ENCODE data around the gene DUSP1. TPM values are rescaled to one million over a fixed set of nuclear protein-coding genes. Genes with fewer than 3 reads are reported as not detected.

DUSP1 gene
- total and polyA plus RNA-seq, 2 of the 13 experiments (the other 11 are each of a cell fraction or from before 2014, with no cell fraction given) = 27.1 to 55.5 TPM

DNA sequence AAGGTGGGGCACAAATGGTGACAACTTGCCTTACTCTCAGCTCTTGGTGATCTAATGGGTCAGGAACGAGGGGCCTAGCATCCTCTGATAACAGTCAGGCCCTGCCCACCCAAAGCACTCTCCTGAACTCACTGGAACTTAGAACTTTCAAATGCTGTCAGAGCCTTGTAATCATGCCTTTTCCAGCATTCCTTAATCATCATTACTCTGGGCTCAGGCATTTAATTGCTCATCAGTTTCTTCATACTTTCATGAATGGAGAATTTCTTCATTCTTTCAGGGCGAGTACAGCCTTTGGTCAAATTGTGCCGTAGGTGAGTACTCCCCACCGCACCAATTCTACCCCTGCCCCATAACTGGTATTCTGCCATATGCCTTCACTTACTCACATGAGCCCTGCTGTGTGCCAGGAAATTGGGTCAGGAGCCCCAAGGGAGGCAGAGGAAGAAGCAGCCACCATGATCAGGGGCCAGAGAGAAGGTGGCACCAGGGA, 30.2 kb upstream of the DUSP1 start:
- no peaks in the 10 kb centered on the region for H3K79me2 ChIP-seq (ENCODE audit: insufficient read depth, low read length)
- no peak overlapping the region for H3K27ac ChIP-seq (ENCODE audit: extremely low read length, insufficient read depth, low read length)
- peaks cover 73% of the 10 kb centered on the region for H3K4me1 ChIP-seq (ENCODE audit: insufficient read depth, low read length)
- WGBS (ENCODE audit: low lambda C conversion rate) = 14% methylated on average over 4 of the region's 4 CpGs
- CTCF ChIA-PET (ENCODE audit: low intra/inter-chr PET ratio, low total read pairs) = no interaction called here
- no TSS peak for BruUV-seq (replicated peaks)
- H3K4me3 ChIP-seq (replicated peaks in 1 of 3; ENCODE audit: insufficient read depth in 1 of 3, low read depth in 2 of 3, low read length in 3 of 3) = no peak overlapping the region
- H3K27me3 ChIP-seq (ENCODE audit: control insufficient read depth in 1 of 2, insufficient read depth in 2 of 2, low read length in 2 of 2) = no peaks in the 10 kb centered on the region
- in situ Hi-C loops (cut with HindIII; ENCODE audit: extremely low pct_ligation_motif_present, low pct_unique_long_range_greater_than_20kb) (no loop called here), intact Hi-C loops (cut with micrococcal nuclease; ENCODE audit: unreplicated experiment) (no loop called here)
- no peaks in the 10 kb centered on the region for H3K9me3 ChIP-seq (ENCODE audit: low read length)
- FAIRE-seq (no peak), ATAC-seq (no peak), DNase-seq (ENCODE audit: low spot score) (peak; percentile 60)
- H2AFZ ChIP-seq (ENCODE audit: low read length) = no peak overlapping the region
- no peak overlapping the region for H3K9ac ChIP-seq (ENCODE audit: insufficient read depth, low read depth, low read length)
- no peak overlapping the region for H3K4me2 ChIP-seq (ENCODE audit: low read depth, low read length)
- POLR2A ChIA-PET = interaction anchor here (1.5 to 4.7 kb wide), 4 partner anchors 15 to 58 kb away, joined by 3 to 54 read pairs (median 26); partner anchors contain the start of gene DUSP1
- no peaks in the 10 kb centered on the region for H4K20me1 ChIP-seq (ENCODE audit: insufficient read depth, low read length)
- TF ChIP-seq ZNF263 (CRISPR knock-in tag; IDR thresholded peaks at IDR 0.05) = 0 out of 2 replicates have a peak, but pooled peaks have one; percentile 19
- TF ChIP-seq FOSL2 (CRISPR knock-in tag; IDR thresholded peaks at IDR 0.05) = 0 out of 2 replicates have a peak, but pooled peaks have one; percentile 16
- no peak for TF ChIP-seq HOXA9 (CRISPR knock-in tag; IDR thresholded peaks at IDR 0.05; ENCODE audit: borderline replicate concordance)
- TF ChIP-seq, protein P1, sequence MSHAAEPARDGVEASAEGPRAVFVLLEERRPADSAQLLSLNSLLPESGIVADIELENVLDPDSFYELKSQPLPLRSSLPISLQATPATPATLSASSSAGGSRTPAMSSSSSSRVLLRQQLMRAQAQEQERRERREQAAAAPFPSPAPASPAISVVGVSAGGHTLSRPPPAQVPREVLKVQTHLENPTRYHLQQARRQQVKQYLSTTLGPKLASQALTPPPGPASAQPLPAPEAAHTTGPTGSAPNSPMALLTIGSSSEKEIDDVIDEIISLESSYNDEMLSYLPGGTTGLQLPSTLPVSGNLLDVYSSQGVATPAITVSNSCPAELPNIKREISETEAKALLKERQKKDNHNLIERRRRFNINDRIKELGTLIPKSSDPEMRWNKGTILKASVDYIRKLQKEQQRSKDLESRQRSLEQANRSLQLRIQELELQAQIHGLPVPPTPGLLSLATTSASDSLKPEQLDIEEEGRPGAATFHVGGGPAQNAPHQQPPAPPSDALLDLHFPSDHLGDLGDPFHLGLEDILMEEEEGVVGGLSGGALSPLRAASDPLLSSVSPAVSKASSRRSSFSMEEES (CRISPR knock-in tag; IDR thresholded peaks at IDR 0.05) = no peak
- no peak for TF ChIP-seq ARID2 (CRISPR knock-in tag; IDR thresholded peaks at IDR 0.05; ENCODE audit: borderline replicate concordance)
- H3K36me3 ChIP-seq (replicated peaks in 1 of 2; ENCODE audit: control insufficient read depth in 1 of 2, insufficient read depth in 2 of 2, low read length in 2 of 2) = no peaks in the 10 kb centered on the region

- intact Hi-C loops (cut with micrococcal nuclease; ENCODE audit: unreplicated experiment) = no loop called here
- no peaks in the 10 kb centered on the region for H3K9me3 ChIP-seq (ENCODE audit: low read length)
- H3K27me3 ChIP-seq (ENCODE audit: control insufficient read depth in 1 of 2, insufficient read depth in 2 of 2, low read length in 2 of 2) = no peaks in the 10 kb centered on the region
- H3K79me2 ChIP-seq (ENCODE audit: insufficient read depth, low read length) = no peaks in the 10 kb centered on the region
- DNase-seq (ENCODE audit: low spot score) (no peak), FAIRE-seq (no peak), ATAC-seq (peak; percentile 45)
- CTCF ChIA-PET (ENCODE audit: low intra/inter-chr PET ratio, low total read pairs) = no interaction called here
- in situ Hi-C loops (cut with HindIII; ENCODE audit: extremely low pct_ligation_motif_present, low pct_unique_long_range_greater_than_20kb) = no loop called here
- no TSS peak for BruUV-seq (replicated peaks)
- no peak overlapping the region for H3K9ac ChIP-seq (ENCODE audit: insufficient read depth, low read depth, low read length)
- H2AFZ ChIP-seq (ENCODE audit: low read length) = no peak overlapping the region
- POLR2A ChIA-PET = interaction anchor here (0.9 to 4.7 kb wide), 7 partner anchors 10 to 59 kb away, joined by 3 to 54 read pairs (median 4); partner anchors contain the start of gene DUSP1
- H3K36me3 ChIP-seq (replicated peaks in 1 of 2; ENCODE audit: control insufficient read depth in 1 of 2, insufficient read depth in 2 of 2, low read length in 2 of 2) = no peaks in the 10 kb centered on the region
- no peaks in the 10 kb centered on the region for H4K20me1 ChIP-seq (ENCODE audit: insufficient read depth, low read length)
- H3K4me1 ChIP-seq (ENCODE audit: insufficient read depth, low read length) = peaks cover 78% of the 10 kb centered on the region
- WGBS (ENCODE audit: low lambda C conversion rate) = 46% methylated on average over 15 of the region's 16 CpGs
- H3K4me2 ChIP-seq (ENCODE audit: low read depth, low read length) = peak overlapping the region; percentile 24; the same call in 1 of the 2 replicates
- H3K27ac ChIP-seq (ENCODE audit: extremely low read length, insufficient read depth, low read length) = no peak overlapping the region
- H3K4me3 ChIP-seq (replicated peaks in 1 of 3; ENCODE audit: insufficient read depth in 1 of 3, low read depth in 2 of 3, low read length in 3 of 3) = no peak overlapping the region
- TF ChIP-seq, protein P2, sequence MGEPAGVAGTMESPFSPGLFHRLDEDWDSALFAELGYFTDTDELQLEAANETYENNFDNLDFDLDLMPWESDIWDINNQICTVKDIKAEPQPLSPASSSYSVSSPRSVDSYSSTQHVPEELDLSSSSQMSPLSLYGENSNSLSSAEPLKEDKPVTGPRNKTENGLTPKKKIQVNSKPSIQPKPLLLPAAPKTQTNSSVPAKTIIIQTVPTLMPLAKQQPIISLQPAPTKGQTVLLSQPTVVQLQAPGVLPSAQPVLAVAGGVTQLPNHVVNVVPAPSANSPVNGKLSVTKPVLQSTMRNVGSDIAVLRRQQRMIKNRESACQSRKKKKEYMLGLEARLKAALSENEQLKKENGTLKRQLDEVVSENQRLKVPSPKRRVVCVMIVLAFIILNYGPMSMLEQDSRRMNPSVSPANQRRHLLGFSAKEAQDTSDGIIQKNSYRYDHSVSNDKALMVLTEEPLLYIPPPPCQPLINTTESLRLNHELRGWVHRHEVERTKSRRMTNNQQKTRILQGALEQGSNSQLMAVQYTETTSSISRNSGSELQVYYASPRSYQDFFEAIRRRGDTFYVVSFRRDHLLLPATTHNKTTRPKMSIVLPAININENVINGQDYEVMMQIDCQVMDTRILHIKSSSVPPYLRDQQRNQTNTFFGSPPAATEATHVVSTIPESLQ (CRISPR knock-in tag; conservative IDR thresholded peaks at IDR 0.05) = no peak
- 0 out of 2 replicates have a peak, but pooled peaks have one; percentile 21 for TF ChIP-seq FOSL2 (CRISPR knock-in tag; IDR thresholded peaks at IDR 0.05)
- no peak for TF ChIP-seq GRHL1 (CRISPR knock-in tag; conservative IDR thresholded peaks at IDR 0.05)
- no peak for TF ChIP-seq ZNF788 (CRISPR knock-in tag; IDR thresholded peaks at IDR 0.05; ENCODE audit: borderline replicate concordance)
- peak; percentile 90 for TF ChIP-seq ZKSCAN8 (CRISPR knock-in tag; IDR thresholded peaks at IDR 0.05; ENCODE audit: borderline replicate concordance)
- TF ChIP-seq, protein P3, sequence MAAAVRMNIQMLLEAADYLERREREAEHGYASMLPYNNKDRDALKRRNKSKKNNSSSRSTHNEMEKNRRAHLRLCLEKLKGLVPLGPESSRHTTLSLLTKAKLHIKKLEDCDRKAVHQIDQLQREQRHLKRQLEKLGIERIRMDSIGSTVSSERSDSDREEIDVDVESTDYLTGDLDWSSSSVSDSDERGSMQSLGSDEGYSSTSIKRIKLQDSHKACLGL (CRISPR knock-in tag; IDR thresholded peaks at IDR 0.05) = 0 out of 2 replicates have a peak, but pooled peaks have one; percentile 2
- no peak for TF ChIP-seq SOX6 (IDR thresholded peaks at IDR 0.05)
- TF ChIP-seq SOX6 (CRISPR knock-in tag; IDR thresholded peaks at IDR 0.05) = no peak
These were observed 29.1 kb upstream of the DUSP1 start for GRCh38 chr5:172800088-172800551.
